ENCODE data around the gene FNIP1. TPM values are rescaled to one million over a fixed set of nuclear protein-coding genes. Genes with fewer than 3 reads are reported as not detected.
A peak's percentile ranks its signal among the peaks of the same experiment; 100 is the strongest.

FNIP1 gene
- total and polyA plus RNA-seq, 9 of the 15 experiments (the other 6 are each of a cell fraction or from before 2014, with no cell fraction given): 5.0 to 32.8 (median 18.4) TPM

- TF ChIP-seq FOXO4 (CRISPR knock-in tag; IDR thresholded peaks at IDR 0.05) (0 out of 2 replicates have a peak, but pooled peaks have one; percentile 49), PML (IDR thresholded peaks at IDR 0.05; ENCODE audit: low read length) (peak; percentile 69), SMARCA4 (IDR thresholded peaks at IDR 0.05) (no peak), ZNF445 (CRISPR knock-in tag; IDR thresholded peaks at IDR 0.05; ENCODE audit: low read depth) (no peak), ZNF280B (CRISPR knock-in tag; IDR thresholded peaks at IDR 0.05) (no peak), SMARCB1 (IDR thresholded peaks at IDR 0.05; ENCODE audit: insufficient read length, low read depth) (no peak), HMBOX1 (IDR thresholded peaks at IDR 0.05) (no peak), FOXP1 (CRISPR knock-in tag; IDR thresholded peaks at IDR 0.05) (peak; percentile 64; the same call in 1 of the 2 replicates), ZBTB7A (IDR thresholded peaks at IDR 0.05; ENCODE audit: borderline replicate concordance, control insufficient read depth, low read depth, low read length) (no peak), ZBTB40 (IDR thresholded peaks at IDR 0.05) (peak; percentile 87), ZBTB40 (CRISPR knock-in tag; IDR thresholded peaks at IDR 0.05) (no peak), HNRNPUL1 (IDR thresholded peaks at IDR 0.05; ENCODE audit: low read length) (no peak), ZNF444 (CRISPR knock-in tag; IDR thresholded peaks at IDR 0.05) (no peak)
Observed at GRCh38 chr5:131634996-131635683, 161.7 kb downstream of the FNIP1 start, which contains the start of gene RAPGEF6 (continued).

Data from K562 (cell line).